ENCODE measurements around the gene GDI2. TPM values are rescaled to one million over a fixed set of nuclear protein-coding genes. Genes with fewer than 3 reads are reported as not detected.

Gene GDI2
- total RNA-seq, 2 experiments from 2014 or later: 78.1 to 82.3 TPM

DNA sequence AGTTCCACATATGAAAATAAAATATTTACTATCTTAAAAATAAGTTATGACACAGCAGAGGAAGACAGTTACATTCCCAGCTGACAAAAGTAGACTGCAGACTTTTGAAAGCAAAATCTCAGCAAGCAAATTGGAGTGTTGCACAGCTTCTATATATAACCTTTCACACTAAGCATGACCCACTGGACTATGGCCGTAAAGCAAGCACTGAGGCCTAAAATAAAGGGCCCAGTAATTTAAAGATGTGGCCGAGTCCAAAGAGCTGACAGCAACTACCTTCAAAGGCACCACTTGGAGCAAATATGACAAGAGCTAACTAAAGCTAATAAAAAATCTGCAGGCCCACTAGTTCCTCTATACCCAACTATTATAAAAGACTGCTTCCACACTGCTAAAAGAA, 6.5 kb downstream of the GDI2 start:
- H3K4me3 Mint-ChIP-seq: no peak overlapping the region
- H3K4me1 Mint-ChIP-seq (ENCODE audit: low read depth): peaks cover 78% of the 10 kb centered on the region
- DNase-seq (no peak), ATAC-seq (ENCODE audit: poor library complexity) (no peak)
- H3K27me3 Mint-ChIP-seq: no peaks in the 10 kb centered on the region
- Histone ChIP-seq H3K4me1 (ENCODE audit: insufficient read depth, low read length) (peaks cover 40% of the 10 kb centered on the region), H3K27ac (ENCODE audit: low read depth in 1 of 2, low read length in 2 of 2) (no peak overlapping the region), H3K36me3 (ENCODE audit: insufficient read depth, low read length) (peaks cover 17% of the 10 kb centered on the region), H3K27me3 (ENCODE audit: control insufficient read depth in 1 of 2, insufficient read depth in 2 of 2, low read length in 2 of 2) (no peaks in the 10 kb centered on the region), H3K9me3 (ENCODE audit: control insufficient read depth in 1 of 2, insufficient read depth in 1 of 2, low read length in 2 of 2) (no peaks in the 10 kb centered on the region), H3K4me3 (ENCODE audit: low read length) (no peak overlapping the region)
- H3K27ac Mint-ChIP-seq: no peak overlapping the region
- TF ChIP-seq, protein P1, sequence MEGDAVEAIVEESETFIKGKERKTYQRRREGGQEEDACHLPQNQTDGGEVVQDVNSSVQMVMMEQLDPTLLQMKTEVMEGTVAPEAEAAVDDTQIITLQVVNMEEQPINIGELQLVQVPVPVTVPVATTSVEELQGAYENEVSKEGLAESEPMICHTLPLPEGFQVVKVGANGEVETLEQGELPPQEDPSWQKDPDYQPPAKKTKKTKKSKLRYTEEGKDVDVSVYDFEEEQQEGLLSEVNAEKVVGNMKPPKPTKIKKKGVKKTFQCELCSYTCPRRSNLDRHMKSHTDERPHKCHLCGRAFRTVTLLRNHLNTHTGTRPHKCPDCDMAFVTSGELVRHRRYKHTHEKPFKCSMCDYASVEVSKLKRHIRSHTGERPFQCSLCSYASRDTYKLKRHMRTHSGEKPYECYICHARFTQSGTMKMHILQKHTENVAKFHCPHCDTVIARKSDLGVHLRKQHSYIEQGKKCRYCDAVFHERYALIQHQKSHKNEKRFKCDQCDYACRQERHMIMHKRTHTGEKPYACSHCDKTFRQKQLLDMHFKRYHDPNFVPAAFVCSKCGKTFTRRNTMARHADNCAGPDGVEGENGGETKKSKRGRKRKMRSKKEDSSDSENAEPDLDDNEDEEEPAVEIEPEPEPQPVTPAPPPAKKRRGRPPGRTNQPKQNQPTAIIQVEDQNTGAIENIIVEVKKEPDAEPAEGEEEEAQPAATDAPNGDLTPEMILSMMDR (IDR thresholded peaks at IDR 0.05): no peak
- no peaks in the 10 kb centered on the region for H3K9me3 Mint-ChIP-seq
- intact Hi-C loops (cut with DNase I, micrococcal nuclease): no loop called here
- ChIA-PET POLR2A (interaction anchor here (0.7 to 1.1 kb wide), 2 partner anchors 49 to 82 kb away, joined by 3 read pairs; no protein-coding TSS in a partner anchor), CTCF (interaction anchor here (0.6 kb wide), 1 partner anchor 20 kb away, joined by 3 read pairs; no protein-coding TSS in a partner anchor)
- peaks cover 49% of the 10 kb centered on the region for H3K36me3 Mint-ChIP-seq (ENCODE audit: low read depth)

DNA sequence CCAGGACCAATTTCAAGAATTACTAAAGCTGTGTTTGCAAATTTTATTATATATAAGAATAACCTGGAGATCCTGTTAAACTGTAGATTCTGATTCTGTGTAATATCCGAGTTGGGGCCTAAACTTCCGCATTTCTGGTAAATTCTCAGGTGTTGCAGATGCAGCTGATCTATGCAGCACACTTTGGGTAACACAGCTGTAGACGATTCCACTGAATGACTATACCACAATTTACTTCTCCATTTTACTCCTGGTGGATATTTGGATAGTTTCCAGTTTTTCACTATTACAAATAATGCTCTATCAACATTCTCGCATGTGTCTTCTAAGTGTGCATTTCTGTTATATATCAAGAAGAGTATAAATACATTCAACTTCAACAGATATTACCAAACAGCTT, 7.5 kb downstream of the GDI2 start:
- no peak overlapping the region for H3K27ac ChIP-seq (ENCODE audit: low read depth in 1 of 2, low read length in 2 of 2)
- peak overlapping the region; percentile 57 for H3K27ac Mint-ChIP-seq
- no peaks in the 10 kb centered on the region for H3K27me3 Mint-ChIP-seq
- H3K27me3 ChIP-seq (ENCODE audit: control insufficient read depth in 1 of 2, insufficient read depth in 2 of 2, low read length in 2 of 2): no peaks in the 10 kb centered on the region
- CTCF ChIA-PET: no interaction called here
- POLR2A ChIA-PET: interaction anchor here (1.1 to 4.1 kb wide), 2 partner anchors 8 to 83 kb away, joined by 3 to 14 read pairs; partner anchors contain the start of gene GDI2
- DNase-seq: no peak
- H3K4me1 ChIP-seq (ENCODE audit: insufficient read depth, low read length): peaks cover 36% of the 10 kb centered on the region
- intact Hi-C loops (cut with DNase I, micrococcal nuclease): no loop called here
- TF ChIP-seq, protein P1 (IDR thresholded peaks at IDR 0.05): no peak
- no peak overlapping the region for H3K4me3 ChIP-seq (ENCODE audit: low read length)
- H3K9me3 Mint-ChIP-seq: no peaks in the 10 kb centered on the region
- ATAC-seq (ENCODE audit: poor library complexity): no peak
- no peaks in the 10 kb centered on the region for H3K9me3 ChIP-seq (ENCODE audit: control insufficient read depth in 1 of 2, insufficient read depth in 1 of 2, low read length in 2 of 2)
- peaks cover 72% of the 10 kb centered on the region for H3K4me1 Mint-ChIP-seq (ENCODE audit: low read depth)
- no peak overlapping the region for H3K4me3 Mint-ChIP-seq
- H3K36me3 ChIP-seq (ENCODE audit: insufficient read depth, low read length): peaks cover 18% of the 10 kb centered on the region
- peaks cover 49% of the 10 kb centered on the region for H3K36me3 Mint-ChIP-seq (ENCODE audit: low read depth)

DNA sequence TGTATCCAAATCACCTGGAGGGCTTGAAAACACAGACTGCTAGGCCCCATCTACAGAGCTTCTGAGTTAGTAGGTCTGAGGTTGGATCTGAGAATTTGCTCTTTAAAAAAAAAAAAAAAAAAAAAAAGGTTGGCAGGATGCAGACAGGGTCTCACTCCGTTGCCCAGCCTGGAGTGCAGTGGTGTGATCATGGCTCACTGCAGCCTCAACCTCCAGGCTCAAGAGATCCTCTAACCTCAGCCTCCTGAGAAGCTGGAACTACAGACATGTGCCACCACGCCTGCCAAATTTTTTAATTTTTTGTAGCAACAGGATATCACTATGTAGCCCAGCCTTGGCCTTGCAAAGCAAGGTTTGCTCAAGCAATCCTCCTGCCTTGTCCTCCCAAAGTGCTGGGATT, 8.0 kb downstream of the GDI2 start:
- Mint-ChIP-seq H3K36me3 (ENCODE audit: low read depth) (peaks cover 53% of the 10 kb centered on the region), H3K4me1 (ENCODE audit: low read depth) (peaks cover 72% of the 10 kb centered on the region), H3K27ac (peak overlapping the region; percentile 57), H3K27me3 (no peaks in the 10 kb centered on the region), H3K9me3 (no peaks in the 10 kb centered on the region), H3K4me3 (no peak overlapping the region)
- Histone ChIP-seq H3K4me3 (ENCODE audit: low read length) (no peak overlapping the region), H3K27ac (ENCODE audit: low read depth in 1 of 2, low read length in 2 of 2) (no peak overlapping the region), H3K36me3 (ENCODE audit: insufficient read depth, low read length) (peaks cover 18% of the 10 kb centered on the region), H3K27me3 (ENCODE audit: control insufficient read depth in 1 of 2, insufficient read depth in 2 of 2, low read length in 2 of 2) (no peaks in the 10 kb centered on the region), H3K4me1 (ENCODE audit: insufficient read depth, low read length) (peaks cover 34% of the 10 kb centered on the region), H3K9me3 (ENCODE audit: control insufficient read depth in 1 of 2, insufficient read depth in 1 of 2, low read length in 2 of 2) (no peaks in the 10 kb centered on the region)
- DNase-seq (no peak), ATAC-seq (ENCODE audit: poor library complexity) (no peak)
- intact Hi-C loops (cut with DNase I, micrococcal nuclease): no loop called here
- ChIA-PET CTCF (no interaction called here), POLR2A (interaction anchor here (4.1 kb wide), 1 partner anchor 8 kb away, joined by 14 read pairs; the partner anchor contains the start of gene GDI2)
- TF ChIP-seq, protein P1 (IDR thresholded peaks at IDR 0.05): no peak

Measured in CD4-positive, alpha-beta T cell (primary cell).